GM12873 (cell line): Measurements from ENCODE around the gene GM2A.
A peak's percentile ranks its signal among the peaks of the same experiment; 100 is the strongest.

Experiments
- CTCF ChIP-seq: IDR thresholded peaks from 2 replicates; pipeline ENCODE4 v1.5.1; 2012; ENCODE audit warnings: low read depth, mild to moderate bottlenecking, moderate library complexity, low read length, control low read depth; ENCODE audit not compliant: insufficient read depth; ENCODE audit errors: missing control alignments

GM2A gene

GRCh38 chr5:151281001-151281639 lies 28.1 kb downstream of the GM2A start:
- no peak for TF ChIP-seq CTCF

GRCh38 chr5:151283120-151283825 lies 30.3 kb downstream of the GM2A start:
- no peak for TF ChIP-seq CTCF

- TF ChIP-seq CTCF: peak; percentile 64
Observed at GRCh38 chr5:151284392-151284967, 31.5 kb downstream of the GM2A start.

- TF ChIP-seq CTCF: no peak
Observed at GRCh38 chr5:151285683-151286082, 32.7 kb downstream of the GM2A start.

GRCh38 chr5:151286246-151286645 lies 33.3 kb downstream of the GM2A start:
- no peak for TF ChIP-seq CTCF

GRCh38 chr5:151288180-151288579 lies 35.2 kb downstream of the GM2A start:
- peak; percentile 22 for TF ChIP-seq CTCF

- no peak for TF ChIP-seq CTCF
Observed at GRCh38 chr5:151293624-151294023, 40.6 kb downstream of the GM2A start.
